Gastroesophageal sphincter (tissue), 3 donors: Measurements from ENCODE around the gene GALNT9.

Source experiments
- CTCF ChIP-seq, 4 experiments: fragments of 200-600 bp in 2 of 4; fragments of 450-650 bp in 2 of 4; sonication (generic) in 1 of 4; IDR thresholded peaks; one replicate each; pipeline ENCODE4 v1.5.1; 2017 to 2019; ENCODE audit warnings: antibody characterized with exemption in 4 of 4, mild to moderate bottlenecking in 2 of 4, moderate library complexity in 2 of 4
- EP300 ChIP-seq: sonication (generic); formaldehyde crosslinking; IDR thresholded peaks from one replicate; pipeline ENCODE4 v1.6.1; 2017; ENCODE audit warnings: antibody characterized with exemption, mild to moderate bottlenecking
- POLR2A ChIP-seq, 2 donors: fragments of 450-650 bp; IDR thresholded peaks; one replicate each; pipeline ENCODE4 v1.6.1; 2017; ENCODE audit warnings: antibody characterized with exemption in 2 of 2, mild to moderate bottlenecking in 2 of 2, moderate library complexity in 1 of 2
- POLR2AphosphoS5 ChIP-seq: sonication (generic); formaldehyde crosslinking; IDR thresholded peaks from one replicate; pipeline ENCODE4 v1.6.1; 2017; ENCODE audit warnings: antibody characterized with exemption

GRCh38 chr12:132182711-132183365 lies 146.6 kb downstream of the GALNT9 start:
- TF ChIP-seq CTCF (IDR thresholded peaks at IDR 0.05) (no peak), POLR2AphosphoS5 (no peak), POLR2A (IDR thresholded peaks at IDR 0.05) (no peak), EP300 (no peak)
